ENCODE measurements around the gene ANKH.

- TF ChIP-seq CTCF (IDR thresholded peaks at IDR 0.05) (no peak), EP300 (IDR thresholded peaks at IDR 0.05) (no peak)
Measured at GRCh38 chr5:14768508-14769365, 102.8 kb downstream of the ANKH start.
